ENCODE data around the gene SERPINH1.

SERPINH1 gene

DNA sequence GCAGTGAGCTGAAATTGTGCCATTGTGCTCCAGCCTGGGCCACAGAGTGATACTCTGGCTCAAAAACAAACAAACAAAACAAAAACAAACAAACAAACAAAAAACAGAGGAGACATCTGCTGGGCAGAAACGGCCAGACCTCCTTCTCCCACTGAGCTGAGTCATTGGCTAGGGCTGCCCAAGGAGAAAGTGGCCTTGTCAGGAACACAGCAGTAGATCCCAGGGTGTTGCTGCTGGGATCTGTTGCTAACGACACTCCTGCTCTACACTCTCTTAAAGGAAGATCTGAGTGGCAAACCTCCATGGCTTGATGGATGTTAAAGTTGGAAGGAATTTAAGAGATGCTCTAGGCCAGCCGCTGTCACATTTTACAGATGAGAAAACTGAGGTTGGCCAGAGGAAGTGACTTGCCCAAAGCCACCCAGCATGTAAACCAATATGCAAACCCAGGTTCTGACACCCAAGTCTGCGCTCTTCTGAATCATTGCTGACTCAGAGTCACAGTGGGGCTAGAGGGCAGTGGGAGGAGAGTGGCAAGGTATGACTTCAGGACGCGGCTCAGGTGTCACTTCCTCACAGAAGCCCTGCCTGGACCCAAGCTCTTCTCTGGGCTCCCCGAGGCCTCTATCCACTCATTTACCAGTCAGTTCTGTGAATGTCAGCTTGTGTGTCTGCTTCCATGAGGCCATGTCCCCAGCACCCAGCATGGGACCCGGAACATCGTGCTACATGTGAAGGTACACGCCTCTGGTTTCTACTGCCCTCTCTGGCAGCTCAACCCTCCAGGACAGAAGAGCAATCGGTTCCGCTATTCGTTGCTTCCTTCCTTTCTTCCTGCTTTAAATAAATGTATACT, 25.0 kb upstream of the SERPINH1 start:
- ChIA-PET CTCF (interaction anchor here (0.8 to 14.0 kb wide), 10 partner anchors 8 to 150 kb away, joined by 3 to 127 read pairs (median 4); partner anchors contain the start of gene GDPD5), POLR2A (no interaction called here)
- TF ChIP-seq, protein P1, sequence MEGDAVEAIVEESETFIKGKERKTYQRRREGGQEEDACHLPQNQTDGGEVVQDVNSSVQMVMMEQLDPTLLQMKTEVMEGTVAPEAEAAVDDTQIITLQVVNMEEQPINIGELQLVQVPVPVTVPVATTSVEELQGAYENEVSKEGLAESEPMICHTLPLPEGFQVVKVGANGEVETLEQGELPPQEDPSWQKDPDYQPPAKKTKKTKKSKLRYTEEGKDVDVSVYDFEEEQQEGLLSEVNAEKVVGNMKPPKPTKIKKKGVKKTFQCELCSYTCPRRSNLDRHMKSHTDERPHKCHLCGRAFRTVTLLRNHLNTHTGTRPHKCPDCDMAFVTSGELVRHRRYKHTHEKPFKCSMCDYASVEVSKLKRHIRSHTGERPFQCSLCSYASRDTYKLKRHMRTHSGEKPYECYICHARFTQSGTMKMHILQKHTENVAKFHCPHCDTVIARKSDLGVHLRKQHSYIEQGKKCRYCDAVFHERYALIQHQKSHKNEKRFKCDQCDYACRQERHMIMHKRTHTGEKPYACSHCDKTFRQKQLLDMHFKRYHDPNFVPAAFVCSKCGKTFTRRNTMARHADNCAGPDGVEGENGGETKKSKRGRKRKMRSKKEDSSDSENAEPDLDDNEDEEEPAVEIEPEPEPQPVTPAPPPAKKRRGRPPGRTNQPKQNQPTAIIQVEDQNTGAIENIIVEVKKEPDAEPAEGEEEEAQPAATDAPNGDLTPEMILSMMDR (IDR thresholded peaks at IDR 0.05; ENCODE audit: control extremely low read depth, extremely low read depth, low read depth, missing control alignments): no peak
- peak; percentile 81 for DNase-seq (ENCODE audit: extremely low spot score)

DNA sequence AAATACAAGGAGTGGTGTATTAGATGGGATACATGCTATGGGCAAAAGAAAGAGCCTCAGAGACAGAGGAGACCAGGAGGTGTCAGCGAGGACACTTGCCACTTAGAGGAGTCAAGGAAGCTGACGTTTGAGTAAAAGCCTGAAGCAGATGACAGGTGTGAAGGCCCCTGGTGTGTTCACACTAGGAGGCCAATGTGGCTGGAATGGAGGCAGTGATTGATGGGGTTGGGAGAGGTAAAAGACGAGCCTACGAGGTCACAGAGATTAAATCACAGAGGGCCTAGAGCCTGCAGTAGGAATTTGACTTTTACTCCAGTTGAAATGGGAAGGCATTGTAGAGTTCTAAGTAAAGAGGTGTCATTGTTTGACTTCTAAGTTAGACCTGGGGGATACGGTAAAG, 24.3 kb upstream of the SERPINH1 start:
- ChIA-PET POLR2A (no interaction called here), CTCF (interaction anchor here (0.9 to 14.0 kb wide), 5 partner anchors 9 to 151 kb away, joined by 3 to 127 read pairs (median 5); no protein-coding TSS in a partner anchor)
- no peak for DNase-seq (ENCODE audit: extremely low spot score)
- TF ChIP-seq, protein P1 (IDR thresholded peaks at IDR 0.05; ENCODE audit: control extremely low read depth, extremely low read depth, low read depth, missing control alignments): no peak

DNA sequence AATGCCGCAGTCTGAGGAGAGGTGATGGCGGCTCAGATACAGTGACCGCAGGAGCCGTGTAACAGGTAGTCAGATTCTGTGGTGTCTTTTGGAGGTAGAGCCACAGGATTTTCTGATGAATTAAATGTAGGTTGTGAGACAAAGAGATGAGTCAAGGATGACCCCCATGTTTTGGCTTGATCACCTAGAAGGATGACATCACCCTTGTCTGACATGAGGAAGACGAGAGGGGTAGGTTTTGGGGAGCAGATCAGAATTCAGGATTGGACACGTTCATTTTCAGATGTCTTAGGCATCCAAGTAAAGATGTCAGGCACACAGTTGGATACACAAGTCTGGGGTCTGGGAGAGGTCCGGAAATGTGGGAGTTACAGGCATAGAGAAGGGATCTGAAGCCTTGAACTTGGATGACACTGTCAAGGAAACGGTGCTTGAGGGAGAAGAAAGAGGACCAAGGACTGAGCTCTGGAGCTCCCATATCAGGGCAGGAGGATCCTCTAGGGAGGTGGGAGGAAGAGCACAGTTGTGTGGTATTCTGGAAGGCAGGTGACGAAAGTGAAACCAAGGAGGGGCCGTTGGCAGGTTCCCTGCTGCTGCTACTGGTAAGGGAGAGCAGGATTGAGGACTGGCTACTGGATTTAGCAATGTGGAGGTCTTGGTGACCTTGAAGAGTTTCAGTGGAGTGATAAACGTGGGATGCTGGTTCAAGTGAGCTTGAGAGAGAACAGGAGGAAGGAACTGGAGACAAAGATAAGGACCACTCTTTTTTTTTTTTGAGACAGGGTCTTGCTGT, 23.7 kb upstream of the SERPINH1 start:
- TF ChIP-seq, protein P1 (IDR thresholded peaks at IDR 0.05; ENCODE audit: control extremely low read depth, extremely low read depth, low read depth, missing control alignments): no peak
- POLR2A ChIA-PET: no interaction called here
- DNase-seq (ENCODE audit: extremely low spot score): no peak
- CTCF ChIA-PET: interaction anchor here (1.0 to 14.0 kb wide), 4 partner anchors 9 to 151 kb away, joined by 3 to 127 read pairs (median 15); no protein-coding TSS in a partner anchor

DNA sequence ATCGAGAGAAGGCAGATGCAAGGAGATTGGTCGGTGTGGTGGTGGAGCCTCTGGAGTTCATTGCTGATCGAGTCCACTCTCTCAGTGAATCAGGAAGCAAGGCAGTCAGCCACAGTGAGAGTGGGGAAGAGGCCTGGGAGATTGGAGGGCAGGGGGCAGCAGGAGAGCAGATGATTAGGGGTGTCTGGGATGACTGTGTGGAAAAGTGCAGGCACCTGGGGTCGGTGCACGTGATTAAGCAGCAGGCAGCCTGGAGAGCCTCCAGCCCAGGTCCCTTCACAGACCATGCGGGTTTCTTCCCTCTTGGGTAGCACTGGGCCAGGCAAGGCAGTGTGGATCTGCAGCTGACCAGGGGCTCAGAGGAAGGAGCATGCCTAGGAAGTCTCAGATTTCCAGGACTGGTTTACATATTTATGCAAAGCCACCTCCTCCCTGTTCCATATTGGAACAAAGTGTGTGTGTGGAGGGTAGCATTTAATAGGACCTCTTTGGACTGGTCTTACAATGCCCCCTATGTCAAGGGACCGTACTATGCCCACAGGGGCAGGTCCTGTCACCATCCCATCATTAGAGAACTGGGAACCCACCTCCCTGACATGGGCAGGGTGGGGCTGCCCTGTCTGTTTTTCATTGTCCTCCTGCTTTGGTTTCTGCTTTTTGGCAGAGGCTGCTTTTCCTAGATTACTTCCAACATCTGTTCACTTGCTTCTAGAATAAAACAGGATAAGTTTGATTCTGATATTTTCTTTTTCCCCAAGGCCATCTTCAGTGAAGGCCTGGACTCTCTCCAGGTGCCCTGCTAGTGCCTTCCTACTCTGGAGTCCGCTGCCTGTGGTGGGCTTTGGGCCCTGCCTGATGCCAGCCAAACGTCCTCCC, 22.4 kb upstream of the SERPINH1 start:
- TF ChIP-seq, protein P1 (IDR thresholded peaks at IDR 0.05; ENCODE audit: control extremely low read depth, extremely low read depth, low read depth, missing control alignments): no peak
- no peak for DNase-seq (ENCODE audit: extremely low spot score)
- ChIA-PET CTCF (interaction anchor here (1.5 kb wide), 1 partner anchor 10 kb away, joined by 3 read pairs; no protein-coding TSS in a partner anchor), POLR2A (no interaction called here)

DNA sequence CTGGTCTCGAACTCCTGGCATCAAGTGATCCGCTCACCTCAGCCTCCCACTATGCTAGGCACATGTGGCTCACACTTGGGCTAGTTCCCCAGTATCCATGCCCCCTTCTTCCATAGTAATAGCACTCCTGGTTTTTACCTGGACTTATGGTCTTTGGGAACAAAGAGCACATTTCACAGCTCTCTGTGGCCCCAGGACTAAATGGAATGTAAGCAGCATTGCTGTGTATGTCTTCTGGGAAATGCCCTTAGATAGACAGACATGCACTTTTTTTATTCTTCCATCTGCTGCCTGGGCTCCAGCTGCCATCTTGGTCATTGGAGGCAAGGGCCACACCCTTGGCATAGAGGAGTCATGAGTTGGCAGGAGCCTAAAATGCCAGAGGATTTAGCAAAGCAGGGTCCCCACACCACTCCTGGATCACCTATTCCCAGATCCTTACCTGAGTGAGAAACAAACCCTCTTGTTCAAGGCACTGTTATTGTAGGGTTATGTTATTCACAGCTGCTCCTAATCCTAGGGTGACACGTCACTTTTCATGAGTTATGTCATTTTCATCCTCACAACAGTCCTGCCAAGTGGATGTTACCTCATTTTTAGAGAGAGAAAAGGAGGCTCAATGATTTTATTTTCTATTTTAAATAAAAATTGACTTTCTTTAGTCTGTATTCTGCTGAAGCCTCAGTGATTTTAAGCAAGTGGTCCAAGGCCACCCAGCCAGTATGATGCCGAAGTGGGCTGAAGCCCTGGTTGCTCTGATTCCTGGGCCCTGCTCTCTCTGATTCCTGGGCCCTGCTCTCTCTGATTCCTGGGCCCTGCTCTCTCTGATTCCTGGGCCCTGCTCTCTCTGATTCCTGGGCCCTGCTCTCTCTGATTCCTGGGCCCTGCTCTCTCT, 20.6 kb upstream of the SERPINH1 start:
- CTCF ChIA-PET: interaction anchor here (0.7 to 1.3 kb wide), 3 partner anchors 9 to 97 kb away, joined by 3 read pairs; no protein-coding TSS in a partner anchor
- POLR2A ChIA-PET: no interaction called here
- TF ChIP-seq, protein P1 (IDR thresholded peaks at IDR 0.05; ENCODE audit: control extremely low read depth, extremely low read depth, low read depth, missing control alignments): no peak
- no peak for DNase-seq (ENCODE audit: extremely low spot score)

All from GM10248 (cell line).